Lower leg skin (tissue), 4 donors: ENCODE measurements around the gene CCR5AS.

ENCODE experiments used
- DNase-seq, 2 donors: peaks; one replicate each; pipeline ENCODE4 v3.0.0-alpha.2; 2019; ENCODE audit warnings: low spot score in 2 of 2
- H3K4me3 ChIP-seq: fragments of 200-600 bp; sonication (generic); 2 replicates; pipeline ENCODE4 v1.5.1; 2017; ENCODE audit warnings: mild to moderate bottlenecking, low read depth; ENCODE audit not compliant: poor library complexity, severe bottlenecking
- CTCF ChIP-seq, 3 donors: fragments of 450-650 bp; IDR thresholded peaks; one replicate each; pipeline ENCODE4 v1.5.1; 2016; ENCODE audit warnings: antibody characterized with exemption in 3 of 3, mild to moderate bottlenecking in 3 of 3, moderate library complexity in 2 of 3
- POLR2A ChIP-seq, 2 donors: fragments of 450-650 bp; IDR thresholded peaks; one replicate each; pipeline ENCODE4 v1.6.1; 2016 to 2017; ENCODE audit warnings: antibody characterized with exemption in 2 of 2, mild to moderate bottlenecking in 1 of 2, moderate library complexity in 1 of 2
- WGBS, 2 donors: methylation state at CpG; one replicate each; pipeline ENCODE4 v1.1.5; 2018; 5-methylcytosine and 5-hydroxymethylcytosine counted together
- intact Hi-C: fragments of 100-400 bp; cut with DNase I; formaldehyde crosslinking; loops from one replicate; pipeline ENCODE4 v1.15.0; 2023; ENCODE audit warnings: low total_unique reads

CCR5AS gene

GRCh38 chr3:46420931-46421330 is 14.1 kb upstream of the CCR5AS start:
- H3K4me3 ChIP-seq = no peak overlapping the region
- intact Hi-C loops = no loop called here
- TF ChIP-seq POLR2A (IDR thresholded peaks at IDR 0.05) = no peak
- no peak for TF ChIP-seq CTCF (IDR thresholded peaks at IDR 0.05)
- DNase-seq = no peak
- 74 to 86% methylated on average over 2 of the region's 2 CpGs for WGBS, 2 donors

GRCh38 chr3:46419816-46420215 is 12.9 kb upstream of the CCR5AS start:
- H3K4me3 ChIP-seq = no peak overlapping the region
- intact Hi-C loops = no loop called here
- TF ChIP-seq CTCF (IDR thresholded peaks at IDR 0.05) = no peak
- no peak for TF ChIP-seq POLR2A (IDR thresholded peaks at IDR 0.05)
- WGBS, 2 donors = 93 to 98% methylated on average over 4 of the region's 4 CpGs
- no peak for DNase-seq

GRCh38 chr3:46417841-46418611 is 11.2 kb upstream of the CCR5AS start:
- intact Hi-C loops = no loop called here
- 79 to 87% methylated on average over 9 of the region's 9 CpGs for WGBS, 2 donors
- TF ChIP-seq POLR2A (IDR thresholded peaks at IDR 0.05) = no peak
- TF ChIP-seq CTCF (IDR thresholded peaks at IDR 0.05) = no peak
- DNase-seq = no peak
- no peak overlapping the region for H3K4me3 ChIP-seq

DNA sequence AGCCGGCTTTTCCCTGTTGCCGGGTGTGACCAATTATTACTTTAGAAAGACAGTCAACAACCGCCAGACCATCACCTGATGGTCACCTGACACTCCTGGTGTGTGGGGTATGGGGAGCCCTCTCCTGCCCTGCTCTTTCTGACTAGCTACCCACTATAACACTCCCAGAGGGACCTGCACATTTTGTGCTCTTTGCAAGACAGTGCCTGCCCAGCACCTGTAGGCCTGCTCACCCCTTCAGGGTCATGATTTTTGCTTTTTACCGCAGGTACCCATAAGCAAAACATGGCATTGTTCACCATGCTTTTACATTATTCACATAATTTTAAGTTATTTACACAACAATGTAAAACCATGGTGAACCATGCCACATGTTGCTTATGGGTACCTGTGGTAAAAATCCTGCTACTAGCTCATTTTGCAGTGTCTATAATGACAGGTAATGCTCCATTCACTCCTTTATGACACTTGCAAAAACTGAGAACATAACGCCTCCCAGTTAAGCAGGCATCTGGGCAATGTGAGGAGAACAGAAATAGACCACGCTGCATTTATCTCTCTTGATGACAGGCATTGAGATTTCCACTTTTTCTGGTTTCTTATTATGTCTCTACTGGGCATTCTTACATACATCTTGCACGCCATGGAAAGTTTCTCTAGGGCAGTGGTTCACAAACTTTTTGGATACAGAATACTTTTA is 10.1 kb upstream of the CCR5AS start:
- H3K4me3 ChIP-seq = no peak overlapping the region
- WGBS, 2 donors = 78 to 90% methylated on average over 7 of the region's 7 CpGs
- TF ChIP-seq POLR2A (IDR thresholded peaks at IDR 0.05) = no peak
- TF ChIP-seq CTCF (IDR thresholded peaks at IDR 0.05) = no peak
- intact Hi-C loops = no loop called here
- no peak for DNase-seq

GRCh38 chr3:46416125-46416810 is 9.4 kb upstream of the CCR5AS start:
- WGBS, 2 donors = 49 to 53% methylated on average over 10 of the region's 10 CpGs
- no peak overlapping the region for H3K4me3 ChIP-seq
- intact Hi-C loops = no loop called here
- TF ChIP-seq POLR2A (IDR thresholded peaks at IDR 0.05) = no peak
- no peak for TF ChIP-seq CTCF (IDR thresholded peaks at IDR 0.05)
- DNase-seq = no peak
